Measurements from ENCODE around the gene COL16A1. TPM values are rescaled to one million over a fixed set of nuclear protein-coding genes. Genes with fewer than 3 reads are reported as not detected.

COL16A1 gene
- total RNA-seq, 4 donors from 2014 or later, result 76.5 to 292 (median 177) TPM

DNA sequence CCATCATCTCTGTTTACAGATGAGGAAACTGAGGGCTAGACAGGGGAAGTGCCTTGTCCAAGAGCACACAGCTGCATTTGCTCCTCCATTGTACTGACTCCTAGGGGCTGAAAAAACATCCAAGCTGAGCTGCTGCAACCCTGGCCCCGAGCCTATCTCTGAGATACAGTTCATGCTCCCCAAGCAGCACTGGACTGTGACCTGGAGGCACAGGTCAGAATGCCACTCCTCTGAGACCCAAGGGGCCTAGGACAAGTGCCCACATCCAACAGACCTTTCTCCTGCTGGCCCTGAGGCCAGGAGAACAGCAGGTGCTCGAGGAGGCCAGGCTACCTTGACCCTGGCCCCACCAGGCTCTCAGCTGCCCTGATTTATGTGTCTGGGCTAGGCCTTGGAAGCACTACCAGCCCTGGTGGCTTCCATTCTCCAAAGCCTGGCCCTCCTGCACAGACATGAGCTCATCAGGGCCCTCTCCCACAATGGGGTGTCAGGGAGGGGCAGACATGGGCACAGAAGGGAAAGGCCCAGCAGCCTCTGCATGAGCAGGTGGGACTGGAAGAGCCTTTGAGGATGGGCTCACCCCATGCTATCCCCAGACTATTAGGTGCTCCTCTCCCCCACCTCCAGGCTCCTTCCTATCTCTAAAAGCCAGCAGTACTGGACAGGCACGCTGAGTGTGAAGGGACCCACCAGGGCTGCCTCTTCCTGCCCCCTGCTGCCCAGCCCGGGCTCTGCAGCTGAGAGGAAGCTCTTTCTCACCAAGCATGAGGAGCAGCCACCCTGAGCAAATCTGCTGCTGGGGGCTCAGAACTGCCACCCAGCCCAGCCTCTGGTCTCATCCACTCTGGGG is 41.5 kb upstream of the COL16A1 start:
- Histone ChIP-seq H3K9me3 (no peaks in the 10 kb centered on the region), H3K4me1 (no peaks in the 10 kb centered on the region), H3K4me3 (no peak overlapping the region), H3K27ac (no peak overlapping the region), H3K27me3 (no peaks in the 10 kb centered on the region), H3K36me3 (no peaks in the 10 kb centered on the region)
- TF ChIP-seq CTCF (IDR thresholded peaks at IDR 0.05), result peak; percentile 58 to 75 (median 72)
- no peak for TF ChIP-seq POLR2A (IDR thresholded peaks at IDR 0.05)
- intact Hi-C loops (cut with DNase I; ENCODE audit: low total_unique reads), result no loop called here
- DNase-seq, result peak; percentile 65 to 69

DNA sequence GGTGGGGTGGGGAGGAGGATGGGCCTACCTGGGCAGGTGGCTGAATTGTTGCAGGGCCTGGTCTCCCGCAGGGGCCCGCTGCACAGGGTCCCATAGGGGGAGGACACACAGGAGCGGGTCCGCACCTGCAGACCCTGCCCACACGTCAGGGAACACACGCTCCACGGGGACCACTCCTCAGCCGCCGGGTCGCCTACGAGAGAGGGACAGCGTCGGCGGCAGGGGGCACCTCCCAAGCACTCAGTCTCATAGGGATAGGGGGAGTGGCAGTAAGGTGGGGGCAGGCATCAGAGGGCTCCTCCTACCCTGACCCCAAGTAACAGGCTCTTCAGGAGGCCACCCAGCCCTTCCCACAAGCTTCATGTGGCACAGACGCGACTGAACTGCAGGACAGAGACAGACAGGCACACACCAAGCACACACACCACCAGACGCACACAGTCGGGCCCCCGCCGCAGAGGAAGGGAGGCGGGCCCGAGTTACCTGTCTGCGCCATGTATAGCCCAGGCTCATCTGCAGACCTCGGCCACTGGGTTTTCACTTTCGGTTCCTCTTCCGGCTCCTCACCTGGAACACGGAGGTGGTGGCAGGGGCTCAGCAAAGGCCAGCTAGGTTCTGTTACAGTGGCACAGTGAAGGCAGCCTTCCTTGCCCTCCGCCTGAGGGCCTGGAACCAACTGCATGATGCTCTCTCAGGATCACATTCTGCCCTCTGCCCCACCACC is 40.5 kb upstream of the COL16A1 start:
- intact Hi-C loops (cut with DNase I; ENCODE audit: low total_unique reads), result no loop called here
- Histone ChIP-seq H3K4me3 (no peak overlapping the region), H3K27ac (no peak overlapping the region), H3K4me1 (no peaks in the 10 kb centered on the region), H3K9me3 (no peaks in the 10 kb centered on the region), H3K27me3 (no peaks in the 10 kb centered on the region), H3K36me3 (no peaks in the 10 kb centered on the region)
- DNase-seq, result no peak
- TF ChIP-seq CTCF (IDR thresholded peaks at IDR 0.05) (no peak), POLR2A (IDR thresholded peaks at IDR 0.05) (no peak)

DNA sequence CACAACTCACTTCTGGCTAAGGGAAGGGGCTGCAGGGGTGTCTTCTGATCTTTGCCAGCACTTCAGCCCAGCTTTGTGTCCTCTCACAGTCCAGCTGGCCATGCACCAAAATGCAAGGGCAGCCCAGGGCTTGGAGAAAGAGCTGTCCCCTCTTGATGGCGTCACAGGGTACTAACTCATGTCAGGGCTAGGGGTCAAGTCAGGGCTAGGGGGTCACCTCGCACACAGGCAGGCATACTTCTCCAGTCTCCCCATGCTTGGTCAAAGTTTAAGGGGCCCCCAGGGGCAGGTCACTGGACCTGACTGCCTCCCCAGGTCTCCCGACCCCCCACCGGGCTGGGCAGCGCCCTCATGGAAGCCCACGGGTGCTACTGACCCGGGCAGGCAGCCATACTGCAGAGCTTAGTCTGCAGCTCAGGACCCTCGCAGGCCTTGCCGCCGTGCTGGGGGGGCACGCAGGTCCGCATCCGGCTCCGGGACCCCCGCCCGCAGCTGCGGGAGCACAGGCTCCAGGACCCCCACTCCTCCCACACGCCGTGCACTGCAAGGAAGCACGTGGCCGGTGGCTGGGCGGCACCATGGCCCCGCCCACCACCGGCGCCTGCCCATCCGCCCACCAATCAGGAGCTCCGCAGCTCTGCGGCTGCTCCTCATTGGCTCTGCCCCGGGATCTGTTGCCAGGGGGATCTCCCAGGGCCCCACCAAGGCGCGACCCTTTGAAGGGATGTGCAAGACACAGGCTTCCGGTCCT is 38.8 kb upstream of the COL16A1 start:
- TF ChIP-seq POLR2A (IDR thresholded peaks at IDR 0.05) (no peak), CTCF (IDR thresholded peaks at IDR 0.05) (no peak)

GRCh38 chr1:31739346-31739745 is 35.5 kb upstream of the COL16A1 start:
- no peaks in the 10 kb centered on the region for H3K9me3 ChIP-seq
- intact Hi-C loops (cut with DNase I; ENCODE audit: low total_unique reads), result no loop called here
- H3K36me3 ChIP-seq, result no peaks in the 10 kb centered on the region
- no peak for DNase-seq
- TF ChIP-seq POLR2A (IDR thresholded peaks at IDR 0.05), result no peak
- TF ChIP-seq CTCF (IDR thresholded peaks at IDR 0.05), result no peak
- no peaks in the 10 kb centered on the region for H3K4me1 ChIP-seq
- H3K4me3 ChIP-seq, result no peak overlapping the region
- H3K27ac ChIP-seq, result no peak overlapping the region
- H3K27me3 ChIP-seq, result no peaks in the 10 kb centered on the region

More for the DNA sequence above, 38.8 kb upstream of the COL16A1 start:
- DNase-seq, result no peak
- no peaks in the 10 kb centered on the region for H3K4me1 ChIP-seq
- no peaks in the 10 kb centered on the region for H3K27me3 ChIP-seq
- no peak overlapping the region for H3K27ac ChIP-seq
- no peaks in the 10 kb centered on the region for H3K9me3 ChIP-seq
- H3K4me3 ChIP-seq, result no peak overlapping the region
- intact Hi-C loops (cut with DNase I; ENCODE audit: low total_unique reads), result no loop called here
- H3K36me3 ChIP-seq, result no peaks in the 10 kb centered on the region

All from uterus (tissue), 4 donors.